Hematopoietic multipotent progenitor cell treated with erythropoietin and hydrocortisone succinate and interleukin-3 and kit ligand, for 15 days (in vitro differentiated cells): ENCODE measurements around the gene LGI1.
"Not testable (repeated sequence)": the region's sequence is repeated elsewhere in the genome, so short reads cannot be mapped to it uniquely, and the experiment has no call there.

Source experiments
- DNase-seq: peaks from one replicate; pipeline ENCODE4 v3.0.0-alpha.2; 2015; ENCODE audit warnings: low spot score

LGI1 gene

DNA sequence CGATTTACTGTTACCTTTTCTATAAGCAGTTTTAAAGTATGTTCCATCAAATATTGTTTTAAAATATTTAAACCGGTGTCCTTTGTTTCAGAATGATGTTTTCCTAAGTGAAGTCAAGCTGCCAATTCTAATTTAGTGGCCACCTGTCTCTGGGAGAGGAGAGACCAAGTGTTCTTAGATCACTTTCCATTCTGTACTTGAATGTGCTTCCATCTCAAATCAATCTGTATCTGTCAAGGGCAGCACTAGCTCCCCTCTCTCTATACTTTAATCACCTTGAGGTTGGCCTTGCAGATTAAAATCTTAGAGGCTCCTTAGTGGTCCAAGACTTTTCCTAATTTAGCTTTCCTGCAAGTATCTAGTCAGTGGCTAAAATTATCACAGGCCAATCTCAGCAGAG, 49.6 kb downstream of the LGI1 start:
- DNase-seq = no peak

DNA sequence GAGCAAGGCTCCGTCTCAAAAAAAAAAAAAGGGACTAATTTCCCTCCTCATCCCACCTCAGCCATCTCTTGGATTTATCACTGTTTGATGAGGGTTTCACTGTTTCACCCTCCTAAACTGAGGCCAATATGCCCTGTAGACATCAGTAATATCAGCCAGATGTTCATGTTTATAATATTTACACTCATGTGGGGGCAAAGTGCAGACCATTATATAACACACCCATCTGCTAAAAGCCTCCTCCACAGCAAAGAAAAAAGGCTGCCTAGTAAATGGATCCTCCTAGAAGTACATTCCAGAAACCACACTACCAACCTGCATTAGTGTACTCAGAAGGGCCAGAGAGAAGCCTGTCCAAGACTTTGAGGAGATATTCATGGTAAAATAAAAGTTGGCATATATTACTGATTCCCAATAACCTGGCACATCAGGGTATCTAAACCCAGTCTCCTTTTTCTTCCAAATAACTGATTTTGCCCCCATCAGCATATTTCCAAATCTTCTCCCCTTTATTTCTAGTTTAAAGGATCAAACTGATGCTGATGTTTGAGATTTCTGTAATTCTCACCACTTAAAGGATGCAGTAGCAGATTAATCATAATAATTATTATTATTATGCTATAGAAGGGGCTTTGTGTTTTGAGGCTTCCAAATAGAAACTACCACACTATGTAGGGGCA, 55.1 kb downstream of the LGI1 start:
- no peak for DNase-seq

DNA sequence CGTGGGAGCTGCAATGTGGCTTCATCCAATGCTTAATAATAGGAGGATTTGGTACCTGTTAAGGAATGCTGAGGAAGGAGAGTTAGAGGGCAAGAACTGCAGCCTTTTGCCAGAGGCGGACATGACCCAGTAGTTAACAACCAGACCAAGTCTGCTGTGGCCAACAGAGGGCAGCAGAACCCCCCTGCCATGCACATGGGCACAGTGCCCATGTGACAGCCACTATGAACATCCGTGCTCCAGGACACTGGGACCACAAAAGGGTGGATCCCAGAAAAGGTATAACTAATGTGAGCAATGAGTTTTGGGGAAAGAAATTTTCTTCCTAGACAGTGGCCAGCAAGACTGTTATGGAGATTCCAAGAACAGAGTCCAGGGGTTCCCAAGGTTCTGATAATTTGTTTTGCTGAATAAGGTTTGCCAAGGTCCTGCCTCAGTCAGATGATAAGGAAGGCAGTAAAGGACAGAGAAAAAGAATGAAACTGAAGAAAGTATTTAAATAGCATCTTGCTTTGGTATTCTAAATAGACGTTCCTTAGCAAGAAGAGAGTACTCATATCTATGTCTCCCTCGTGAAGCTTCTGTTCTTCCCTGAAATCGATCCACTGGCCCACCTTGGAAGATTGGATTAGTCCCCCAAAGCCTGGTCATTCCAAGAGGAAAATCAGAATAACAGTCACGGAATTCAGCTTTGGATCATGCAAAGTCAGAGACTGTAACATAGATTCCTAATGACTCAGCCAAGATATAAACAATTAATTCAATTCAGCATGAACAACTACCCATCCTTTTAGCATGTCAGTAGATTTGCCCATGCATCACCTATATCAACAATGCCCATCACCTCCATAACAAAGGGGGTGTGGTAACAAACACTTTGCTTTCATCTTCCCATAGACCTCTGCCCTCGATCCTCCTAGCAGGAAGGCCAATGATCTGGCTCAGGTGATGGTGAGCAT, 56.0 kb downstream of the LGI1 start:
- peak; percentile 17 for DNase-seq

DNA sequence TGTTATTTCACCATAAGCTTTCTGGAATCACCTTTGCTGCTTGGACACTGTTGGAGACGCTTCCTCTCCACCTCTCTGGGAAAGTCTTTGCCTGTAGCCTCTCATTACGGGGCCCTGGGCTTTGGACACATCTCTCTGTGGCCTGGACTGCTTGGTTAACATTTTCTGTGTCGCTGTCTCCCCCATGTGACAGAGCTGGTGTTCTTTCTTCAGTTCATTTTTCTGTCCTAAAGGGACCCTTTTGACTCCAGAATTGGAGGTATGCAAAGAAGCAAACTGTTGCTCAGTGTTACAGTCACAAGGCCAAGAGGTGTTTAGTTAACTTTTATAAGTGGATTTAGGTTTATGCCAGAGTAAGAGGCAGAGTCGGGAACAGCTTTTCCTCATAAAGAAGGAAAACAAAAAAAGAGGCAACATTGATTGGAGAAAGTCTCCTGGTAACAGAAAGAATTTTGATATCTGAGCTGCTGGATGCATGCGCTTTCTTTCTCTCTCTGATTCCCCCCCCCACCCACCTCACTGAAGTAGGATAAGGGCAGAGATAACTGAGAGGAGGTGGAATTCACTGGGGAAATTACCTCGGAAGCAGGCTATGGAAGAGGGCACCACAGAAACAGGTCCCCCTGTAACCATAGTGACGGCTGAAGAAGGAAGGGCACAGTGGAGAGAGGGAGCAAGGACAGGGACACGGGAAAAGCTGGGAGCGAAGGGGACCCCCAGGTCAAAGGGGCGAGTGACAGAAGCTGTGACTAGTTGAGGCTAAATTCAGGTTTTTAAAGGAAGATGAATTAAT, 57.8 kb downstream of the LGI1 start:
- no peak for DNase-seq

DNA sequence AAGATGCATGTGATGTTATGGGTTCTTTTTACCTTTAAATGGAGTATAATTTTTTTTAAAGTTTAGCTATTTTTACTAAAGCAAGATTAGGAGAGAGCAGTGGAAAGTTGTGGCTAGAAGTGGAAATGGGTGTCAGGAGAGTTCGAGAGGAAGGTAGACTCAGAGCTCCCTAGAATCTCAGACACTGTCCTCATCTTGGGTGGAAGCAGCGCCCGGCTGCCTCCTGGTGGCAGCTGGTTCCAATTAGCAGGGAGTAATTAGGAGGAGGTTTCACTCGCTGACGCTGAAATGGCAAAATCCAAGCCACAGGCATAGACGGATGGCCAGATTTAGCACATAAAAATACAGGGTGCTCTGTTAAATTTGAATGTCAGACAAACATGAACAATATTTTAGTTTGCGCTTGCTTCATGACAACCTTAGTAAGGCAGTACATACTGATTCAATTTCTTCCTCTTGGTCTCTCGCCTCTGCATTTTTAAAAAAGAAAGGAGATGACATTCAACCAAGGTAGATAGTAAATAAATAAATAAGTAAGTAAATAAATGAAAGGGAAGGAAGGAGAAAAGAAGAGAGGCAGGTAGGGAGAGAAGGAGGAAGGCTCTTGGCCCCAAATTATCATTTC, 58.5 kb downstream of the LGI1 start:
- no peak for DNase-seq

DNA sequence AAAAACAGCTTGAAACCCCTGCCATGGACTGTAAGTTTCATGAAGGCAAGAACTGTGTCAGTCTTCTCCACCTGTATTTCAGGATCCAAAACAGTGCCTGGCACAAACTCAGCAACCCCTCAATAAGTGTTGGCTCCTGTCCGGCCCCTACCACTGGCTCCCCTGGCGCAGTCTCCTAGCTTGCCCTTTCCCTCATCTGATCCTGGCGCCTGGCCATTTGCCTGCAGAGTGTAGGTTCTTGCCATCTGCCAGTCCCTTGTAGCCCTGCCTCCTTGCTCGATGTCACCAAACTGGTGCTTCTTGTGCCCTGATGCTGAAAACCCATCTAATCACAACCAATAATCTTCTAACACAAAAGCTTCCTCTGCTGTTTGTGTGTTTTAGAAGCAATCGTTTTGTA, 60.4 kb downstream of the LGI1 start:
- no peak for DNase-seq

DNA sequence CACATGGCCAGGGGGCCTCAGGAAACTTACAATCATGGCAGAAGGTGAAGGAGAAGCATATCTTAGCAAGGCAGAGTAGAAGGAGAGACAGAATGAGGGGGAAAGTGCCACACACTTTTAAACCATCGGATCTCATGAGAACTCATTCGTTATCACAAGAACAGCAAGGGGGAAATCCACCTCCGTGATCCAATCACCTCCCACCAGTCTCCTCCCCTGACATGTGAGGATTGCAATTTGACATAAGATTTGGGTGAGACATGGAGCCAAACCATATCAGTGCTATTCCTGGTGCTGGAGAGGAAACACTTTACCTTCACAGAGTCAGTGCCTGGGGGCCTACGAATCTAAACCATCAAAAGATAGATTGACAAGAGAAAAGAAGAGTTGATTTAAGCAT, 61.8 kb downstream of the LGI1 start:
- DNase-seq = no peak

DNA sequence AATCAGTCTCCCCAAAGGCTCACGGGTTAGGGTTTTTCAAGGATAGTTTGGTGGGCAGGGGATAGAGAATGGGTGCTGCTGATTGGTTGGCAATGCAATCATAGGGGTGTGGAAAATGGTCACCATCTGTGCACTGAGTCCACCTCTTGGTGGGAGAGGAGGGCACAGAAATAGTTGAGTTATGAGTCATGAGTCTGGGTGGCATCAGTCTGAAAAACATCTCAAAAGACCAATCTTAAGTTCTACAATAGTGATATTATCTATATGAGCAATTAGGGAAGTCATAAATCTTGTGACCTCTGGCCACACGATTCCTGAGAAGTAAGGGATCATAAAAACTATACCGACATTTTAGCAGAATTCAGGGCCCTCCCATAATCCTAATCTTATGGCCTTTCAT, 62.7 kb downstream of the LGI1 start:
- DNase-seq = no peak

DNA sequence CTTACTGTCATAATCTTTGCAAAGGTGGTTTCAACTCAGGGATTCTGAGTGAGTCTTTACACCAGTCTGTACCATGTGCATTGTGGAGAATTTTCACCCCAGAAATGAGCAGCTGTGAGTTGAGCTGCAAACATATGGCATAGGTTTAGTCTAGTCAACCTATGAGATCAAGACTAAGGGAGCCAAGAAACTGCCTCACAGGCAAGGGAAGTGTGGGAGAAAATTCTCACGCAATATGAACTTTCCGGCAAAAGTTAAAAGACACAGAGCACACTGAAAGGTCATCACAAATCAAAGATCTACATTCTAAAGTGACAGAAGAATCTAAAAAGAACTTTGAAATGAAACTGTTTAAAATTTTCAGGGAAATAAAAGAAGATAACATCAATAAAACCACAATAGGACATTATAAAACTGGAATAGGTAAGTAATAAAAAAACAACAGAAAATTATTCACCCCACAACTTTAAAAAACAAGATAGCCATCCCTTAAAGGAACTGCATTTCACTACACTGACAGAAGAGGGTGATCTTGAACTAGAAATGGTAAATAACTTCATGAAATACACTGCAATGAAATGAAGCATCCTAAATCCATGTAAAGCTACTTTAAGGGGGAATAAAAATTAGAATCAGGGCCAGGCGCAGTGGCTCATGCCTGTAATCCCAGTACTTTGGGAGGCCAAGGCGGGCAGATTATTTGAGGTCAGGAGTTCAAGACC, 63.5 kb downstream of the LGI1 start:
- no peak for DNase-seq

DNA sequence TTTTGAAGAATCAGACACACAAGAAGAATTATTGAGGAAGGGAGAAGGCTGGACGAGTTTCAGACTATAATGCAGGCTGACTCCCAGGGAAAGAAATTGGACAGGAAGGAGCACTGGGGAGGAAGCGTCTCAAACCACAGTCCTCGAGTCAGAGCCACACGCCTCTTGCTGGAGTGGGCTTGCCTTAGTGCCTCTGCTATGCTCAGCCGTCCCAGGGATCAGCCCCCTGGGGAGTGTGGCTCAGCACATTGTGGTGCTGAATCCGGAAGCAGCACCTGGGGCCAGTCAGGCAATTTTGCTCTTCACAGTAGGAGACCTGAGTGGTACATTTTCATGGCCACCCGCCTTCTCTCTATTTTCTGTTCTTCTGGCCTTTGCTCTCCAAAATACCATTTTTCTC, 68.6 kb downstream of the LGI1 start:
- no peak for DNase-seq

DNA sequence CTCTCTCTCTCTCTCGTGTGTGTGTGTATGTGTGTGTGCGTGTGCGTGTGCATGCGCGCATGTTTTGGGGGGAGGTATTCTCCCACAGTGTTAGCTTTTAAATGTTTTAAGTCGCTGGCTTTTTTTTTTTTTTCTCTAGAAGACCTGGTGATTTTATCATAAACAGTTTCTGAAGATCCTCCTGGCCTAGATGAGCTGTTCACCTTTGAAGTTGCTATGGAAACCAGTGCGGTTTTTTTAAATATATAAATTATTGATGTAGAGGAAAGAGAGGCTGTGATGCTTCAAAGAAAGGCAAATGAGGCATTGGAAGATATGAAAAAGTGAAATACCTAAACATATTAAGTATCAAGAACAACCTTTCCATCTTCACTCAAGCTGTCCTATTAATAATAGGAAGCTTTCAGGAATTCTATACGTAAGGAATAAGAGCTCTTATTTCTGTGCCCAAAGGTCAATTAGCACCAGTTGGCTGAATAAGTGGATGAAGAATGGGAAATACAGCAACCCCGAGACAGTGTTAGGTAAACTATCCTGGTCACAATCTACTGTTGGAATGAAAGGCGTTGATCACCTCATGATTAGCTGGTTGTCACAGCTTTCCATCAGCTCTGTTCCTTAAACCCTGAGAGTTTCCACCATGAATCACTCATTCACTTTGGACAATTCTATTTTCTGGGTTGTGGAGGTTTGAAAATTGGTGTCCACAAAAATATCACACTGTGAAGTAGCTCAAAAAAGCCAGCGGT, 69.5 kb downstream of the LGI1 start:
- DNase-seq = no peak

DNA sequence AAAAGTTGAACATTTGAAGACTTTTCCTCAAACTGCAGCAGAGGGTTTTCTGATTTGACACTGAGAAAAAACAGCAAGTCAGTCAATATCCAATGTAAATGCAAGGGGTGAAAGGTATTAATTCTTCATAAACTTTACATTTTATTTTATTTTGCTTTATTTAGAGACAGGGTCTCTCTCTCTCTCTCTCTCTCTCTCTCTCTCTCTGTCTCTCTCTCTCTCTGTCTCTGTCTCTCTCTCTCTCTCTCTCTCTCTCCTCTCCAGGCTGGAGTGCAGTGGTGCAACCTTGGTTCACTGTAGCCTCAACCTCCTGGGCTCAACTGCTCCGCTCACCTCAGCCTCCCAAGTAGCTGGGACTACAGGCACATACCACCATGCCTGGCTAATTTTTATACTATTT, 73.3 kb downstream of the LGI1 start:
- DNase-seq = not testable (repeated sequence)

DNA sequence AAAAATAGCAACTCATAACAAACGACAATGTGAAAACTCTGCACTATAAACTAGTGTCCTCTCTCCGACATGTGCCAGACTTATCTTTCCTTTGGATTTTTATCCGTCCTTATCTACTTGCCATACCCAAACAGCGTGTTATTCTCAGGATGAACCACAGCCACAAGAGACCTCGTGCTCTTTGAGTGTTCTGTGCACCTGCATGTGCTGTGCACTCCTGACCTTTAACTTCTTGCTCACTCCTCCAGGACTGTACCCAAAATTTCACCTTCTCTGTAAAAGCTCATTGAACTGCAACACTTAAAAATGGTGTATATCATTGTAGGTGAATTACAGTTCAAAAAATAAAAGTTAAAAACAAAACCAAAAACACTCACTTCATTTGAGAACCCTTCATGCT, 78.0 kb downstream of the LGI1 start:
- DNase-seq = no peak

DNA sequence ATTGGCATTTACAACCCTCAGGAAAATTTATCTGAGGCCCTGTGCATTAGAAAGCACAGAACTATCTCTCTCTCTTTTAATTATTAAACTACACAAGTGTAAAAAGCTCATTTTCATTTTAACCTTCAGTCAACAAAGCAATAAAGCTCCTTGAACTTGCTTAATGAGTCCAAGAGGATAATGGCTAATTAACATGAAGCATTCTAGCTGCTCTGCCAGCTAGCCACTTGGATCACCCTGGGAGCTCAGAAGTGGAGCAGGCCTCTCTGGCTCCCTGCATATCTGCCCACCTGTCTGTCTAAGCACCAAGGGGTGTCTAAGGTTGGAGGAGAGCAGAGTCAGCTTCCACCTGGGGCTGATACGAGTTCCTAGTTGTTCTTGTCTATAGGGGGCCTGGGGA, 80.1 kb downstream of the LGI1 start:
- no peak for DNase-seq

DNA sequence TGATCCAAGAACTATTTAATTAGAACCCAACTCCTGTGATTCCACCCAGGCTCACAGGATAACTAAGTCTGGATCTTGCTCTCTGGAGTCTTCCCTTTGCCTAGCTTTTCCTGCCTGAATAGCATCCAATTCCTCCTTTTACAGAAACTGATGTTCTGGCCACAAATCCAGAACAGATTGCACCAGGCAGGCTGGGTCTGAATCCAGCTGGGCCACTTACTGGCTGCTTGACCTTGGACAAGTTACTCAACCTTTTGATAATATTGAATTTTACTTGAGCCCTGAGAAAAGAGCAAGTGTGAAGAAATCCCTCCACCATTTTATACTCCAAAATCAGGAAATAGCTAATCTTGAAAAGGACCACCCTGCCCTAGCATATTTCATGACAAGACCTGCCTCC, 80.5 kb downstream of the LGI1 start:
- no peak for DNase-seq

DNA sequence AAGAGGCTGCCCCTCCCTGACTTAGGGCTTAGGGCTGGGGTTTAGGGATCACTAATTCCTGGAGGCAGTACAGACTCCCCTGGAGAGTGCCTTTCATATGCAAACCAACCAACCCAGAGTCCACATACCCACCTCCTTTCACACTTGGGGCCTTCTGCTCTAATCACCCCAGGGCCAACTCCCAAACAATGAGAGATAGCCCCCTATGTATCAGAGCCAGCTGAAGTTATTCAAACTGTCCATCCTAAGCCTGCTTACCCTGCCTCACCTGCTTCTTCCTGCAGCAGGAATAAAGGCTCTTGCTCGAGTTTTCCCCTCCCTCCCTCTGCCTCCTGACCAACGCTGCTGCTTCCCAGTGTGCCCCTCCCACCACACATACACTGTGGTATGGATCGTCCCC, 84.2 kb downstream of the LGI1 start:
- DNase-seq = no peak

DNA sequence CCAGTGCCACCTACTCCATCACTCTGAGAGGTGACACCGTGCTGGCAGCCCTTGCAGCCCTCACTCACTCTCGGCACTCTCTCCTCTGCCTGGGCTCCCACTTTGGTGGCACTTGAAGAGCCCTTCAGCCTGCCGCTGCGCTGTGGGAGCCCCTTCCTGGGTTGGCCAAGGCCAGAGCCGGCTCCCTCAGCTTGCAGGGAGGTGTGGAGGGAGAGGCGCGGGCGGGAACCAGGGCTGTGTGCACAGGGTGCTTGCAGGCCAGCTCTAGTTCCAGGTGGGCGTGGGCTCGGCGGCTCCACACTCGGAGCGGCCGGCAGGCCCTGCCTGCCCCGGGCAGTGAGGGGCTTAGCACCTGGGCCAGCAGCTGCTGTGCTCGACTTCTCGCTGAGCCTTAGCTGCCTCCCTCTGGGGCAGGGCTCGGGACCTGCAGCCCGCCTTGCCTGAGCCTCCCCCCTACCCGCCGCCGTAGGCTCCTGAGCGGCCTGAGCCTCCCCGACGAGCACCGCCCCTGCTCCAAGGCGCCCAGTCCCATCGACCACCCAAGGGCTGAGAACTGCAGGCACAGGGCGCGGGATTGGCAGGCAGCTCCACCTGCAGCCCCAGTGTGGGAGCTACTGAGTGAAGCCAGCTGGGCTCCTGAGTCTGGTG, 87.4 kb downstream of the LGI1 start:
- DNase-seq = no peak
